Measurements from ENCODE around the gene TRAPPC5. TPM values are rescaled to one million over a fixed set of nuclear protein-coding genes. Genes with fewer than 3 reads are reported as not detected.

Gene TRAPPC5
- total RNA-seq, 2 experiments from 2014 or later = 74.4 to 79.8 TPM

Other genes with a start within 250 kb of the TRAPPC5 start
- gene PEX11G, start 191.8 kb upstream of the TRAPPC5 start, total RNA-seq = 1 to 10 TPM; 1.0 to 1.3 TPM
- gene ZNF358, start 164.7 kb upstream of the TRAPPC5 start, total RNA-seq = 10 to 100 TPM; 12.6 to 13.1 TPM
- gene MCOLN1, start 158.2 kb upstream of the TRAPPC5 start, total RNA-seq = 10 to 100 TPM; 17.5 to 18.2 TPM
- 100 to 1,000 TPM; 152 to 155 TPM for gene PNPLA6, start 145.1 kb upstream of the TRAPPC5 start, total RNA-seq
- under 1 TPM; 0.40 to 0.50 TPM for gene CAMSAP3, start 85.0 kb upstream of the TRAPPC5 start, total RNA-seq
- 10 to 100 TPM; 53.5 to 58.1 TPM for gene XAB2, start 51.3 kb upstream of the TRAPPC5 start, total RNA-seq
- 100 to 1,000 TPM; 134 to 158 TPM for gene PET100, start 51.0 kb upstream of the TRAPPC5 start, total RNA-seq
- gene PCP2, start 47.1 kb upstream of the TRAPPC5 start, total RNA-seq = 1 to 10 TPM; 2.6 to 4.8 TPM
- 100 to 1,000 TPM; 170 to 189 TPM for gene STXBP2, start 43.7 kb upstream of the TRAPPC5 start, total RNA-seq
- gene RETN, start 11.8 kb upstream of the TRAPPC5 start, total RNA-seq = 1 to 10 TPM; 4.4 to 4.8 TPM
- gene MCEMP1, start 3.7 kb upstream of the TRAPPC5 start, total RNA-seq = not detected
- gene FCER2, start 21.3 kb downstream of the TRAPPC5 start, total RNA-seq = under 1 TPM; 0.19 to 0.26 TPM
- not detected for gene CLEC4G, start 51.3 kb downstream of the TRAPPC5 start, total RNA-seq
- under 1 TPM; 0.19 to 0.62 TPM for gene CD209, start 66.7 kb downstream of the TRAPPC5 start, total RNA-seq
- not detected for gene CLEC4M, start 82.4 kb downstream of the TRAPPC5 start, total RNA-seq
- 10 to 100 TPM in 1 of 2 experiments, 1 to 10 TPM in 1; 9.6 to 10.4 TPM for gene EVI5L, start 149.4 kb downstream of the TRAPPC5 start, total RNA-seq
- gene PRR36, start 193.6 kb downstream of the TRAPPC5 start, total RNA-seq = under 1 TPM; 0.40 to 0.78 TPM
- not detected for gene LRRC8E, start 207.7 kb downstream of the TRAPPC5 start, total RNA-seq
- 10 to 100 TPM; 46.8 to 46.9 TPM for gene MAP2K7, start 223.0 kb downstream of the TRAPPC5 start, total RNA-seq
- gene TGFBR3L, start 234.0 kb downstream of the TRAPPC5 start, total RNA-seq = 1 to 10 TPM; 2.2 to 3.6 TPM
- gene SNAPC2, start 239.5 kb downstream of the TRAPPC5 start, total RNA-seq = 10 to 100 TPM; 18.3 to 20.7 TPM
- gene CTXN1, start 245.3 kb downstream of the TRAPPC5 start, total RNA-seq = not detected

Measured in activated naive CD8-positive, alpha-beta T cell treated with anti-CD3 and anti-CD28 coated beads, Interleukin-2, amount 10 ng/mL, durations not matched to agents 7 days and 5 days (primary cell).